Kidney capillary endothelial cell (primary cell): ENCODE results near the gene CCDC33.
A peak's percentile ranks its signal among the peaks of the same experiment; 100 is the strongest.

Experiments
- DNase-seq: peaks from one replicate; pipeline ENCODE4 v3.0.0-alpha.2; 2018; ENCODE audit warnings: low spot score

Gene CCDC33

DNA sequence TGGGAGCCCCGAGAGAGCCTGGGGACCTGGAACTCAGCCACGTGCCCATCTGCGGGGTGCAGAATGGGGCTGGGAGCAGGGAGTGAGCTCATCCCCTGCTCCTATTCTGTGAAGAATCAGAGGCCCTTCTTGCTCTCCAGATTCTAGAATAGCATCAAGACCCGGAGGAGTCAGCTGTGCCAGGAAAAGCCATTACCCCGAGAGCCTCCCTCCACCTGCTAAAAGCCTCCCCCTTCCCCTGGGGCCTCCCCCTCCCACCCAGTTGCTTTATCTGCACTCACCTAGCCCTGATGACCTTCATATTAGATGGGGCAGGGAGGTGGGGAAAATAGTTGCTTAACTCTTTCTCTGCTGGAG, 23.1 kb downstream of the CCDC33 start:
- no peak for DNase-seq

DNA sequence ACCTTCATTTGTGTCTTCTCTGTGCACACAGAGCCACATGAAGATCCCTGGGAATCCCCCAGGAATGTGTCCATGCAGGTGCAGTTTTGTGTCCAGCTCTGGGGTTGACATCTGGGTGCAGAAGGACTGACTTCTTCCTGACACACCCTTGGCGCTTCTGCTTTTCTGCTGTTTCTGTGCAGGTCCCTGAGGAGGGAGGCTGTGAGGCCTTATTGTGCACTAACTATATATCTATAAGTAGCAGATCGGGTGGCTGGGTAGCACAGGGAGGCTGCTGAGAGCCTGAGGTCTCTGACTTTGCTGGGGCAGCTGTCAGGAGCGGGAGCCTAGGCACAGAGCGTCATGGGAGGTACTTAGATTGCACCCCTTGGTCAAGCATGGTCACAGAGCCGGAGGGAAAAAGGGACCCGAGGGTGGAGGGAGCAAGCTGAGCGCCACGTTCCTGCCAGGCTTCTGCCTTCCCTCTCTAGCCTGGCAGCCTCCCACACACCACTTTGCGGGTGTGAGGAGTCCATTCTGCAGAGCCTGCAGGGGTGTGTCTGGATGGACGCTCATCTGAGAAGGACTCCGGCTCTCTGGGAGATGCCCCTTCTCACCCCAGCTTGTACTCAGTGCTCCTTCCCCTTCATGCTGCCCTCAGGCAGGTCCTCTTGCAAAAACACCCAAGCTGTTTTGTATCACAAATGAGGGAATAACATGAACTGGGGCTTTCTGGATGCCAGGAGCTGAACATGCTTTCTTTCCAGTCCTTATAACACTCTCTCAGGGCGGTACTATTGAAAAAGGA, 23.9 kb downstream of the CCDC33 start:
- no peak for DNase-seq

DNA sequence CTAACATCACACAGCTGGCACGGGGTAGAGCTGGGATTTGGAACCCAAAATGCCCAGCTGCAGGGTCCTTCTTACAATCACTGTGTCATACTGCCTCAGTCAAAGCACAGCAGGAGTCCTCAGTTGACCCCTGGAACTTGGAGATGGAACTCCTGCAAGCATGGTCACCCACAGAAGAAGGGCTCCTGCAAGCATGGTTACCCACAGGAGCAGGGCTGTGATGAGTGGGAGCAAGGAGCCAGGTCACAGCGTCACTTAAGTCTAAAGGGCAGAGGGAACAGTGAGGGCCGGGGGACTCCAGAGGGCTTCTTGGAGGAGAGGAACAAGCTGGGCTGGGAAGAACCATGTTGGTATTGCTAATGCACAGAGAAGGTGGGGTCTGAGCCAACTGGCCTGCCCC, 24.9 kb downstream of the CCDC33 start:
- no peak for DNase-seq

DNA sequence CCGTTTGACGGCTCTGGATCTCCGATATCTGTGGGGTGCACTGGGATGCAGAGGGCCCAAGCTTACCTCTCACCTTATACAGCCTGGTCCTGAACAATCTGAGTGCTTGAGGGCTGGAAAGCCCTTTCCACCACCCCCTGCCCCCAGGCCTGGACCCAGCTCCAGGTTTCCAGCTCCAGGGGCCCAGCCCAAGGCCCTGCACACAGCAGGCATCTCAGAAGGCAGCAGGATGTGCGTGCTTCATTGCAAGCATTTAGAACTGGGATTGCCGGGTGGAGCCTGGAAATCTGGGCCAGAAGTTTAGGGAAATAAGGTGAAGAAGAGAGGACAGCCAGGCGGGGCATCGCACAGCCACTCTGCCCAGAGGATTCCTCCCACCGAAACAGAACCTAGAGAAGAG, 25.6 kb downstream of the CCDC33 start:
- no peak for DNase-seq

DNA sequence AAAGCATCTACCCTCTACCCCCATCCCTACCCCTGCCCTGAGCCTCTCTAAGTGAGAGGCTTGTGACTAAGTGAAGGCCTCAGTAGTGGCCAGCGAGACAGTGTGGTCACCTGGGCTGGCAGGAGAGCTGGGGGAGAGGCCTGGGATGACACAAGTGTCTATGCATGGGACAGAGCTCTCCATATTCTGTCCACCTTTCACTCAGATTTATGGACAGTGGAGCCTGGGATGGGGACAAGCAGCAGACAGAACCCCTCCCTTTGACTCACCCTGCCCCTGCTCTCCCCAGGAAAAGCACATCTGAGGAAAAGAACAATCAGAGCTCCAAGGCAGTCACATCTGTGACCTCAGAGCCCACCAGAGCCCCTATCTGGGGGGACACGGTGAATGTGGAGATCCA, 26.0 kb downstream of the CCDC33 start:
- DNase-seq = no peak

DNA sequence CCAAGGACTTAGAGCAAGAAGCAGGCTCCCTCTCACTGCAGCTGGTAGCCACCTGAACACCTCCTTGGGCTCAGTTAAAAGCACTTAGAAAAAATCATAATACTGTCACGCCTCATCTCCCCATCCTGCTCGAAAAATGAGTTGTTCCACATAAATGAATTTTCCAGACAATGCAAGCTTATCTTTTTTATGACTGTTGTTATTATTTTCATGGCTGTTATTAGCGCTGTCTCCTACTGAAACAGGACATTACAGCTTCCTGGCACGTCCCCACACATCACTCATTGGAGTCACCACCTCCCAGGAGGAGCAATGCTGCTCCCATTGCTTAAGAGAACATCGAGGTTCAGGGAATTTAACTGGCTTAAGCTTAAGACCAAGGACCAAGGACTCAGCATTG, 26.5 kb downstream of the CCDC33 start:
- no peak for DNase-seq

DNA sequence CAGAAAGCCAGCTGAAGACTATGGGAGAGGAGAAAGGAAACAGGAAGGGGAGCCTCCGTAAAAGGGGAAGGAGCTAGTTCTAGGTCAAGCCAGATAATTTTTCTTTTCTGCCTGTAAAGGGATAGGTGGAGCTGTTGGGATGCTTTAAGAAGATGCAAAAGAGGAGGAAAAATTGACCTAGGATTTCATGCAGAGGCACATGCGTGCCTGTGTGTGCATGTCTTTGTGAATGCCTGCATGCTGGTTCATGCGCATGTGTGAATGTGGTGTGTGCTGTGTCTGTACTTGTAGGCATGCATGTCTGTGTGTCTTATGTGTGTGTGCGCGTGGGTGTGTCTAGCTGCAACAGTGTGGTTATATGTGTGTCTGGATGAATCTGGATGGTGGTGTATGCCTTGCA, 27.3 kb downstream of the CCDC33 start:
- no peak for DNase-seq

DNA sequence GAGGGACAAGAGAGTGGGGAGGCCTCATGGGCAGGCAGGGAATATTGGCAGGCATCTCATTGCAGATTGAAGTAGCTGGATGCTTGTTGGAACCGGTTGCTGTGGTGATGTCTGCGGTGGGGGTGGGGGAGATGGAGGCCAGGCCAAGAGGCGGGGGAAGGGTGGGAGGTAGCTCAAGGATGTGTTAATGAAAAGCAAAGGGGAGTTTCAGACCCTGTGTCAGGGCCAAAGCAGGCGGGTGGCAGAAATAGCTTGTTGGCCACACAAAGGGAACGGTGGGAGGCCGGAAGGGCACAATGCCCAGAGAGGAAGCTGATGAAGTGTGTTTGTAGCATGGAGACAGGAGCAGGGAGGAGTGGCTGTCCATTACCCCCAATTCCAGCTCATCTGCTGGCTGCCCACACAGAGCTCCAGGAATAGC, 28.0 kb downstream of the CCDC33 start:
- DNase-seq = no peak

DNA sequence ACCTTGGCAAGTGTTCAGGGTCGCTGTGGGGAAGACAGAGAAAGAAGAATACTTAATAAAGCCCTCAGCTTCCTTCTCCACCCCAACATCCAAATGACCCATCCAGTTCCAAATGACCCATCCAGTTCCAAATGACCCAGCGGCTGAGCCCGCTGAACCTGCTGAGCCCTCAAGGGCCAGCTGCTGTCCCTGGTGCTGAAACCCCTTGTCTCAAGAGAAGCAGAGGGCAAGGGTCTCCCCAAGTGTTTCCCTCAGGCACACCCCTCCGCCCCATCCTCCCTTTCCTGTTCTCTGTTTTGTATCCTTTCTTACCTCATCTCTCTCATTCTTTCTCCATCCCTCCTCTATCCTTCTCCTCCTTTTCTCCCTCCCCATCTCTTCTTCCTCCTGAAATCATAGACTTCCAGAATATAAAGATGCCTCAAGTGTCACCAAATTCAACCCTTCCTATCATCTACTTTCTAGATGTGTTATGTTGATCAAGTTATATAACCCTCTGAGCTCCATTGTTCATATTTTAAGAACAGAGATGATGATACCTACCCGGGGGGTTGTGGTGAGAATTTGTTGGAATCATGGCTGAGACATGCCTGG, 29.0 kb downstream of the CCDC33 start:
- peak; percentile 26 for DNase-seq

DNA sequence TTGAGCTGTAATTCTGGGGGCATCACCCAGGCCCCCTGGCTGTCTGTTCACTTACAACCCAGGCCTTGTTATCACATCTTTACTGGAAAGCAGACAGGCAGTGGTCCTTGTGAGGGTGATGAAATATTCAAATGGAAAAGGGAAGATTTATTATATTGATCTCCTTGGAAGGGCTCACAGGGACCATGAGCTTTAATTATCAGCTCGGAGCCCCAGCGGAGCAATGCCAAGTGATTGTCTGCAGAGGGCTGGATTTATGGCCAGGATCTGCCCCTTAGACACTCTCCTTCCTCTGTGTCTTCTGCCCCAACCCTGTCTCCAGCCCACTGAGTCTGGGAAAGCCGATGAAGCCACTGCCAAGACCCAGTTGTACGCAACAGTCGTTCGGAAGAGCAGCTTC, 31.9 kb downstream of the CCDC33 start:
- no peak for DNase-seq

DNA sequence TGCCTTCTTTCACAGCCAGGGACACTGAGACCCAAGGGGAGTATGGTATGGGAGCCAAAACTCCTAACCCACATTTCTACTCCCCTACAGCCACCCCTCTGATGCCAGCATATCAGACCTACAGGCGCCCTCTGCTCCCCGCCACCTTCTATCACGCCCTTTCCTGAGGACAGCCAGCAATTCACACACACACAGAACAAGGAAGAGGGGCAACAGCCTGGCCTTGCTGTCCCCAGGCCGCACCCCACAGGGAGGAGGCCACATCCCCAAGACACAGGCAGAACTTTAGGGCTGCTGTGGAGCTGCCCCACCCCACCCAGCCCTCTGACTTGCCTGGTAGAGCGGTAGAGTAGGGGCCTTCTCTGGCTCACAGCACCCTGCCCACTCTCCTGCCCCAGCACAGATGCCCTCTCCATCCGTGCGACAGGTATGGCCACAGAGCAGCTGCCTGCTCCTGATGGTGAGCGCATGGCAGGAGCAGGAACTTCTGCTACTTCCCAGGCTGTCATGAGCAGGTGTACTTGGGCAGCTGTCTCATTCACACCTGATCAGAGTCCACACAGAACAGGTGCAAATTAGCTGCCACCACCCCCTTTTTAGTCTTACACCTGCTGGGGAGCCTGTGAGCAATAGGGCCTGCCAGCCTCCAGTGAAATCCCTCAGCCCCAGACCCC, 33.4 kb downstream of the CCDC33 start:
- no peak for DNase-seq

DNA sequence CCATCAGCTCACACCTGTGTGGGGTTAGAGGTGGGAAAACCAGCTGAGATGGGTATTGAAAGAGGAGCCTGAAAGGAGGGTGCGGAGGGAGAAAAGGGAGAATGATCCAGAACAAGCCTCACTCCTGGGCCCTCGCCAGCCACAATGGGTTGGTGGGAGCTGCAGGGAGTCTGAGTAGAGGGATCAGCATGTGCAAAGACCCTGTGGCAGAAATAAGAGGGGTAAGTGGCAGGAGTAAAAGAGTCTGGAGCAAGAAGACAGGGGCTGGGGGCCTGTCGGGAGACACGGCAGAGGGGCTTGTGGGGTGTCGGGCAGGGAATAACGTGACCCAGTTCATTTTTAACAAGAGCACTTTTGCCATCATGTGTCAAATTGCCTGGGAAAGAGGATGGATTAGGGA, 34.0 kb downstream of the CCDC33 start:
- no peak for DNase-seq

DNA sequence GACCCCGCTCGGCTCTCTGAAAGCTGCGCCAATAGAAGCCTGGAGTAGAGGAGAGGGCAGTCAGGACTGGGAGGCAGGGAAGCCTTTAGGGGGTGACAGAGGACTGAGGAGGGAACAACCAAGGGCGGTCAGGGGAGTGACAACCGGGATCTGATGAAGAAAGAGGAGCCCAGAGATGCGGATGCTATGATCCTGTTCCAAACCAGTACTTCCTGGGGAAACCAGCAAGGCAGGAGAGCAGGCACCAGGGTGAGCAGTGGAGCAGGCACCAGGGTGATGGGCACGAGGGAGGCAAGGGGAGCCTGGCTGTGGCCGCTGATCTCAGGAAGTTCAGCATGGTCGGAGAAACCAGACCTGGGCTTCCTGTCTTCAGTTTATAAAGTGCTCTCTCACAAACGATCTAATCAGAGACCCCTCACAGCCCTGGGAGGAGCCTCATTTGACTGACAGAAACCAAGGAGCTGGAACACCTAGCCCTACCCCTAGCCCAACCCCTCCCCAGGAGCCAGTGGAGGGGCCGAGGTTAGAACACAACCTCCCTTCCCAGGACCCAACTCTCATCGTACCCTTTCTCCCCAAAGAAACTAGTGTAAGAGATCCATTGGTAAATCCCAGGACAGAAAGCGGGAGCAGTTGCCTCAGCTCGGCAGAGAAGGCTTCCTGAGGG, 34.9 kb downstream of the CCDC33 start:
- DNase-seq = no peak

DNA sequence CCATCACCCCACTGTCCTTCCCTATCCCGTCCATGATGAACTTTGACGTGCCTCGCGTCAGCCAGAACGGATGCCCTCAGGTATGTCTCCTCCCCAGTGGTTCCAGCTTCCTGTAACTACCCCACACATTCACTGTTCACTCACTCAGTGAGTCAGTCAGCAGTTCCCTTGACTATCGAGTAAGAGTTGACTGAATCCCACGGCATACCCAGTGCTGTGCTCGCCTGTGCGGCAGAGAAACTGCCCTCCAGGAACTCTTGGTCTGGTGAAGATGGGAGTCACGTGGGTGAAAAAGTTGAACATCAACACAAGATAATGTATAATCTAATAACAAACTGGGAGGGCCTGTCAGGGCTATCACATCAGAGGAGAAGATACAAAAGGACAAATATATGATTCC, 36.7 kb downstream of the CCDC33 start:
- no peak for DNase-seq

DNA sequence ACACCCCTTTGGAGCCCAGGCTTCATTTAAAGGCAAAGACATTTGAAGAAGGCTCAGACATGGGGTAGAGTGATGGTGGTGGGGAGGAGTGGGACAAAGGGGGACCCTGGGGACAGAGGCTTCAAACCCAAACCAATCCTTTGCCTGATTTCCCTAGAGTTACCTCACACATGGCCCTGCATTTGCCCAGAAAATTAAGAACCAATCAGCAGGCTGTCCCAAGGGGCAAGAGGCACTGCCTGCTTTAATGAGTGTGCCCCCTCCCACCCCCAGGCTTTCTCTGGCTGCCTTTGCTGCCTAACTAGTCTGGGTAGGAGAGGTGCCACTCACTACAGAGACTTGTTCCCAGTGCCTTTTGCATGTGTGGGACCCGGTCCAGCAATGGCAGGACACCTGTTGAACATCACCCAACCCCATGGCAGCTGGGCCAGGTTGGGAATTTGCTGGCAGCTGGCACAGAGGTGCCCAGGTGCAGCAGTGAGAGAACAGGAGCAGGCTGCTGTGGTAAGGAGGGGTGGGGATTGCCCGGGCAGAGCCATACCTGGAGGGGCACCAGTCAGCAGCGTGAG, 38.4 kb downstream of the CCDC33 start:
- no peak for DNase-seq

DNA sequence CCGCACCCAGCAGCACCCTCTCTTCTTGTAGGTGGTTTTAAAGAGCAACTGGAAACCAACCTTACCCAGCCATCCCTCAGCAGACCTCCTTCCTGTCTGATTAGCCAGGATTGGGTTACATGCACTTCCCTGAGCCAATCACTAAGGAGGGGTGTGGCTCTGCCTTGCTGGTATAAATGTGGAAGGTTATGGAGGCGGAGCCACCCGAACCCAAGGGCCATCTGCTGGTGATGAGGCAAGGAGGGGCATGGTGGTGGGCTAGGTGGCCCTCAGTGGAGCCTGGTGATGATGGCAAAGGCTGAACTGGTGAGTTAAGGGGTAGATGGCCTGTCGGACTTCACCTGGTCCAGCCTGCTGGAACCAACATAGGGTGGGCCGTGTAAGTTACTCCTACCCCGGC, 39.8 kb downstream of the CCDC33 start:
- DNase-seq = no peak

DNA sequence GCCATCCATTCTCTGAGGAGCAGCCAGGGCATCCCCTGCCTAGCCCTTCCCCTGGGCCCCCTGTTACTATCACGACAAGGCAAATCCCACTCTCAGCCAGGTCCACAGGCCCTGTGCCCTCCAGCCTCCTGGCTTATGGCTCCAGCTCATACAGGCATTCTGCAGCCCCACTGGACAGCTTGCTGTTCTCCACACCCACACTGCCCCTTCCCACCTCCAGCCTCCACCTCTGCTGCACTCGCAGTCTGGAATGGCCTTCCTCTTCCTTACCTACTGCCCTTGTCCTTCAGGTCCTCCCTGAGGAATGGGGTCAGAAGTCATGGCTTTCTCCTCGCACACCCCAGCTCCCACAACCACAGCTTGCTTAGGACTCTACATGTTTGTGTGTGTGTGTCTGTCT, 40.4 kb downstream of the CCDC33 start:
- DNase-seq = no peak

DNA sequence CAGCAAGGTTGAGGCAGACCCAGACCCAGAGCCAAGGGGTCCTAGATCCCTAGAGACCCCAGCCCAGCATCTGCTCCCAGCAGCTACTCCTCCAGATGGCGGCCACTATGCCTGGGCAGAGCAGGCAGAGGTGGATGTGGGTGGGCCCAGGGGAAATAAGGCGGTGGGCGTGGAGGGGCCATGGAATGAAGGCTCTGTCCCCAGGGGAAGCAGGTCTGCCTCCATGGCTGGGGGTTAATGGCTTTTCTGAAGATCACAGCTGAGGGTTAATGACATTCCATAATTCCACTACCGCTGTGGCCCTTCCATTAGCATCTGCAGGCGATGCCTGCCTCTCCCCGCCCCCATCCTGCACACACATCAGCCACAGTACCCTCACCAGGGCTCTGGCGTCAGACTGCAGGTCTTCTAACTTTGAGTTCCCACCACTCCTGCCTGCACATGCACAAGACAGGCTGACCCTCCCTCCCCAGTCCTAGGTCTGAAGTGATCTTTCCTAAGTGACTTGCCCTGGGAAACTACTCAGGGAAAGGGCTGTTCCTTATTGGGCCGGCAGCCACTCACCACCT, 41.2 kb downstream of the CCDC33 start:
- no peak for DNase-seq

DNA sequence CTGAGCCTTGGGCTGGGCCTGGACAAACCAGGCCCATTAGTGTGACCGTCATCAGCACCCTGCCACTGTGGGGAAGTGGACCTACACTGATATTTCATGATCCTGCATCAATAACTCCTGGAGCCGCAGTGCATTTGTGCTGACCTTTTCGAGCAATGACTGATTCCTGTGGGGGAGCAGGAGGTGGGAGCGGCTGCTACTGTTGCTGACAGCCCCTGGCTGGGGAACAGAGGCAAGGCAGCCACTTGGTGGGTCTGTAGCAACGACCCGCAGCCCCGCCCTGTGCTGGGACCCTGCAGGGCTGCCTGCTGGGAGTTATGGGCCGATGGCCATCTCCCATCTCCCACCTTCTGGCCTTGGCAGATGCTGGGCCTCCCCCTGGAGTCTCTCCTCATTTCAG, 42.1 kb downstream of the CCDC33 start:
- DNase-seq = no peak

DNA sequence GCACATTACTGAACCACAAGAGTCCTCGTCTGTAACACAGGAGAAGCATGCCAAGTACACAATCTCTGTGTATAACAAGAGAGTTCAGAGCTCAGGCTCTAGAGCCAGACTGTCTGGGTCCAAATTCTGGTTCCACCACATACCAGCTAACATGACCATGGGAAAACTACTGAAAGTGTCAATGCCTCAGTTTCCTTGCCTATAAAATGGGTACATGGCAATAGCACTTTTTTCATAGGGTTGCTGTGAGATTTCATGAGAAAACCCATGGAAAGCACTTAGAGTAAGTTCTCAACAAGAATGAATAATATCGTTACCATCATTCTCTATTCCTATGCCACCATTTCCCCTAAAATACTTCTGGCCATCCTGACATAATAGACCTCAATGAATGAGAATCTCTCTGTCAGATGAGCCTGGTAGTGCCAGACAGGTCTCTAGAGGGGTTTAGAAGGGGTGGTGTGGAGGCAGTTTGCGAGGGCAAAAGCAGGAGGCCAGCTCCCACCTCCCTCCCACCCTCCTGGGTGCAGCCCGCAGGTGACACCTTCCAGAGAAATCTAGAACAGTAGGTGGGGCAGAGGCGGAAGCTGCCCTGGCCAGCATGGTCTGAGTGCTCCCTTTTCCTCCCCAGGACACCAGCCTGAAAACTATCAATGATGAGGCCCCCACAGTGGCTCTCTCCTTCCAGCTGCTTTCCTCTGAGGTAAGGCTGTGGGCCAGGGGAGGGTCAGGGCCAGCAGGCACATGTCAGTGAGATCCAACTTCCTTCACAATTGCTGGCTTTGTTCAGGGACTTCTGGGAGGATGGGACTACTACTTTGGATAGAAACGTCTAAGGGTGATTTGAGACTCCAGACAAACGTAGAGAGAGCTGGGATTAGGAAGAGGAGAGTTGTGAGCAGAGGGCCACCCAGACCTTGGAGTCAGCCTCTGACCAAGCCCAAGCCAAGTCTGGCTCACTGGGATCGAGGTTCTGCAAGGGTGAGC, 45.3 kb downstream of the CCDC33 start:
- DNase-seq = no peak

DNA sequence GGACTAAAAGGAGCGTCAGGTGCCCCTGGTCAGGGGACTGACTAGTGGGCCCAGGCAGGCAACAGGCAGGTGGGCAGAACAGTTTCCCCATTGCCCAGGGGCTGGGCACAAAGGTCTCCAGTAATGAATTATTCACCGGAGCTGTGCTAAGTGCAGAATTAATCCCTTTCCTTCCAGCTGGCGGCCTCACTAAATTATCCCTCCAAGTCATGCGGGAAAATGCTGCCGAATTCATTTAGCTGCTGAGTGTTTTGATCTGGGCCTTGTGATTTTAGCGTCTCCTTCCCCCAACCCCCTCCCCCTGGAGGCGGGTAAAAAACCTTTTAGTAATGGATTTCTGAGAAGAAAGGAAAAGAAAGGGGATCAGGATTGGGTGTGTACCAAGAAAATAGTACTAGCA, 47.2 kb downstream of the CCDC33 start:
- no peak for DNase-seq
